K562 (cell line): ENCODE measurements around the gene RPUSD1. TPM values are rescaled to one million over a fixed set of nuclear protein-coding genes. Genes with fewer than 3 reads are reported as not detected.

Experiments used
- ARID4B ChIP-seq: sonication (generic); formaldehyde crosslinking; IDR thresholded peaks from 2 replicates; pipeline ENCODE4 v1.8.0; 2022; ENCODE audit warnings: mild to moderate bottlenecking, missing genetic modification reagents
- CCNT2 ChIP-seq: IDR thresholded peaks from 2 replicates; pipeline ENCODE4 v1.6.1; 2011; ENCODE audit warnings: borderline replicate concordance, low read depth, mild to moderate bottlenecking, moderate library complexity, mixed read lengths, low read length; ENCODE audit not compliant: insufficient read length; ENCODE audit errors: extremely low read depth
- ETV6 ChIP-seq, 3 experiments: fragments of 150-350 bp in 1 of 3; sonication (generic) in 1 of 3; formaldehyde crosslinking in 1 of 3; IDR thresholded peaks; 2 replicates each; pipeline versions ENCODE4 v1.6.1 to v1.8.0; 2014 to 2022; ENCODE audit warnings: borderline replicate concordance in 2 of 3, low read depth in 2 of 3, antibody characterized with exemption in 1 of 3, low read length in 1 of 3, mild to moderate bottlenecking in 1 of 3, missing genetic modification reagents in 1 of 3
- ID3 ChIP-seq, 2 experiments: fragments of 250-450 bp in 1 of 2; fragments of 450-650 bp in 1 of 2; sonication (Bioruptor Pico) in 1 of 2; IDR thresholded peaks; 2 replicates each; pipeline versions ENCODE4 v1.6.1 to v1.8.0; 2016 to 2021; ENCODE audit warnings: mild to moderate bottlenecking in 2 of 2, moderate library complexity in 2 of 2, missing compliant biosample characterization in 1 of 2, missing genetic modification characterization in 1 of 2
- KDM5B ChIP-seq: fragments of 200-600 bp; sonication (generic); IDR thresholded peaks from 2 replicates; pipeline ENCODE4 v1.6.1; 2012; ENCODE audit warnings: low read depth, mild to moderate bottlenecking, moderate library complexity, low read length, control low read depth, inconsistent platforms; ENCODE audit not compliant: insufficient replicate concordance
- MAFK ChIP-seq: IDR thresholded peaks from 2 replicates; pipeline ENCODE4 v1.6.1; 2011; ENCODE audit warnings: low read length, improper control_type of control experiment
- RBM17 ChIP-seq: fragments of 200-400 bp; formaldehyde crosslinking; IDR thresholded peaks from 2 replicates; pipeline ENCODE4 v1.6.1; 2017; ENCODE audit warnings: low read depth, mild to moderate bottlenecking, low read length, borderline replicate concordance
- SRSF9 ChIP-seq: fragments of 200-400 bp; formaldehyde crosslinking; IDR thresholded peaks from 2 replicates; pipeline ENCODE4 v1.6.1; 2017; ENCODE audit warnings: low read depth, low read length, borderline replicate concordance
- TAF15 ChIP-seq: fragments of 200-400 bp; formaldehyde crosslinking; IDR thresholded peaks from 2 replicates; pipeline ENCODE4 v1.6.1; 2017; ENCODE audit warnings: mild to moderate bottlenecking, low read depth, low read length, moderate library complexity
- YY1 ChIP-seq, 3 experiments: IDR thresholded peaks; 2 replicates each; pipeline ENCODE4 v1.6.1; 2011; ENCODE audit warnings: low read length in 2 of 3, mild to moderate bottlenecking in 2 of 3, moderate library complexity in 2 of 3, borderline replicate concordance in 1 of 3, control low read depth in 1 of 3, low read depth in 1 of 3; ENCODE audit not compliant: insufficient read depth in 3 of 3, insufficient replicate concordance in 2 of 3, control insufficient read depth in 1 of 3, insufficient read length in 1 of 3; ENCODE audit errors: extremely low read depth in 1 of 3
- ZBTB11 ChIP-seq, 3 experiments: fragments of 200-800 bp in 1 of 3; fragments of 250-450 bp in 1 of 3; fragments of 450-650 bp in 1 of 3; sonication (Bioruptor Pico) in 1 of 3; sonication (Bioruptor generic) in 1 of 3; formaldehyde crosslinking in 1 of 3; IDR thresholded peaks; 2 replicates each; pipeline versions ENCODE4 v1.6.1 to v1.8.0; 2016 to 2022; ENCODE audit warnings: mild to moderate bottlenecking in 2 of 3, missing genetic modification characterization in 2 of 3, missing compliant biosample characterization in 1 of 3, moderate library complexity in 1 of 3
- ZBTB43 ChIP-seq: sonication (generic); formaldehyde crosslinking; IDR thresholded peaks from 2 replicates; pipeline ENCODE4 v1.8.0; 2023; ENCODE audit warnings: mild to moderate bottlenecking, missing genetic modification reagents
- polyA plus RNA-seq, 8 experiments: library from polyadenylated mRNA; depleted of rRNA in 4 of 8; stranded (reverse) in 5 of 8; unstranded in 3 of 8; fragments of >200 nt; fragmentation: Nextera tagmentation in 2 of 8; fragmentation: Illumina TruSeq in 1 of 8; extraction: Ambion mirVana in 2 of 8; extraction: Trizol in 1 of 8; gene quantifications; 2 replicates each; pipeline versions ENCODE4 v1.2.1 to v1.2.3, GENCODE V29; 2011 to 2014; ENCODE audit warnings: inconsistent platforms in 1 of 8, missing spikeins in 1 of 8
- total RNA-seq, 7 experiments: library from RNA; depleted of rRNA in 6 of 7; stranded (reverse); fragments of >200 nt in 6 of 7; fragmentation: Illumina TruSeq in 2 of 7; extraction: Trizol in 2 of 7; gene quantifications; 2 replicates each; pipeline versions ENCODE4 v1.2.1 to v1.2.3, GENCODE V29; 2011 to 2021; ENCODE audit warnings: low replicate concordance in 1 of 7

Gene RPUSD1
- total and polyA plus RNA-seq, 9 of the 15 experiments (the other 6 are each of a cell fraction or from before 2014, with no cell fraction given): 0.45 to 56.6 (median 12.0) TPM

GRCh38 chr16:807347-808084, 19.3 kb upstream of the RPUSD1 start (continued):
- TF ChIP-seq ZBTB11 (CRISPR knock-in tag; IDR thresholded peaks at IDR 0.05): peak in 1 of 3 experiments; percentile 84; a peak in 2 of 6 replicates
- TF ChIP-seq ZBTB43 (CRISPR knock-in tag): no peak
- peak; percentile 30; the same call in 1 of the 2 replicates for TF ChIP-seq MAFK
- peak; percentile 100 for TF ChIP-seq YY1 (IDR thresholded peaks at IDR 0.05; ENCODE audit: borderline replicate concordance in 1 of 3, control insufficient read depth in 1 of 3, extremely low read depth in 1 of 3, insufficient read depth in 3 of 3, insufficient read length in 1 of 3, insufficient replicate concordance in 2 of 3, low read depth in 1 of 3, low read length in 2 of 3)
- TF ChIP-seq ETV6 (IDR thresholded peaks at IDR 0.05; ENCODE audit: borderline replicate concordance in 1 of 2, low read depth in 2 of 2, low read length in 1 of 2): peak; percentile 73 to 77; a peak in 3 of 4 replicates
- no peak for TF ChIP-seq ETV6 (CRISPR knock-in tag; IDR thresholded peaks at IDR 0.05; ENCODE audit: borderline replicate concordance)
- TF ChIP-seq SRSF9: no peak
- TF ChIP-seq ARID4B: peak; percentile 50; the same call in 1 of the 2 replicates
- TF ChIP-seq KDM5B: peak; percentile 77
- no peak for TF ChIP-seq TAF15
- no peak for TF ChIP-seq RBM17
- TF ChIP-seq CCNT2: peak; percentile 54
- no peak for TF ChIP-seq ID3 (CRISPR knock-in tag; IDR thresholded peaks at IDR 0.05)
- peak; percentile 77; the same call in 1 of the 2 replicates for TF ChIP-seq ID3 (tag; IDR thresholded peaks at IDR 0.05)
